Measurements from ENCODE around the gene WNK4.

Gene WNK4

DNA sequence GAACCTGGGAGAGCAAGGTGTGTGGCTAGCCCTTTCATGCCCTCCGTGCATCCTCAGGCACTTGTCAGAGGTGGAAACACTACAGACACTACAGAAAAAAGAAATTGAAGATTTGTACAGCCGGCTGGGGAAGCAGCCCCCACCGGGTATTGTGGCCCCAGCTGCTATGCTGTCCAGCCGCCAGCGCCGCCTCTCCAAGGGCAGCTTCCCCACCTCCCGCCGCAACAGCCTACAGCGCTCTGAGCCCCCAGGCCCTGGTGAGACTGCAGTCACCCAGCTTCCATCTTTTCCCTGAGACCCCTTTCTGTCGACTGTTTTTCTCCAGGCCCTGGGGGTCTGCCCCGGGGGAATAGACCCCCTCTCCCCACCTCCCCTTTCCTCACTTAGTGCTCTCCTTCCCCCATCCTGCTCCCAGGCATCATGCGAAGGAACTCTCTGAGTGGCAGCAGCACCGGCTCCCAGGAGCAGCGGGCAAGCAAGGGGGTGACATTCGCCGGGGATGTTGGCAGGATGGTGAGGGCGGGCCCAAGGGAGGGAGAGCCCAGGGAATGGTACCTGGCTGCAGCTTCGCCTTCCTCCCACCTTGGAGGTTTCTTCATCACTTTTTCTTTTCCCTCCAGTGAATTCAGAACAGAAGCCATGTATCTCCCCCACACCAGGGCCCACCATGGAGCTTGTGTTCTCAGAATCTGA lies 15.8 kb downstream of the WNK4 start:
- H3K36me3 ChIP-seq (ENCODE audit: control insufficient read depth in 4 of 4, insufficient read depth in 4 of 4, low read length in 3 of 4), result peaks cover 0 to 8% (median 4%) of the 10 kb centered on the region in 4 experiments
- no peaks in the 10 kb centered on the region for H3K9me3 ChIP-seq (ENCODE audit: control extremely low read depth in 1 of 5, control insufficient read depth in 4 of 5, insufficient read depth in 2 of 5, low read depth in 1 of 5, low read length in 4 of 5)
- no peaks in the 10 kb centered on the region for H3K27me3 ChIP-seq (replicated peaks in 2 of 5; ENCODE audit: control insufficient read depth in 4 of 5, insufficient read depth in 5 of 5, low read length in 4 of 5)
- DNase-seq, result no peak
- 100% methylated on average over 15 of the region's 18 CpGs for WGBS (ENCODE audit: insufficient coverage)
- CTCF ChIA-PET, result interaction anchor here (1.3 kb wide), 1 partner anchor 76 kb away, joined by 3 read pairs; no protein-coding TSS in a partner anchor
- POLR2A ChIA-PET, result no interaction called here
- H3K27ac ChIP-seq (ENCODE audit: insufficient read depth in 1 of 2, low read depth in 1 of 2, low read length in 2 of 2, poor library complexity in 1 of 2, severe bottlenecking in 2 of 2), result no peak overlapping the region
- H3K4me1 ChIP-seq (ENCODE audit: control extremely low read depth in 1 of 4, control insufficient read depth in 4 of 4, insufficient read depth in 4 of 4, low read length in 3 of 4), result peaks cover 6 to 25% (median 20%) of the 10 kb centered on the region in 4 experiments
- no peak overlapping the region for H3K4me3 ChIP-seq (ENCODE audit: control insufficient read depth in 1 of 7, extremely low read depth in 1 of 7, insufficient read depth in 4 of 7, low read depth in 2 of 7, low read length in 6 of 7)

DNA sequence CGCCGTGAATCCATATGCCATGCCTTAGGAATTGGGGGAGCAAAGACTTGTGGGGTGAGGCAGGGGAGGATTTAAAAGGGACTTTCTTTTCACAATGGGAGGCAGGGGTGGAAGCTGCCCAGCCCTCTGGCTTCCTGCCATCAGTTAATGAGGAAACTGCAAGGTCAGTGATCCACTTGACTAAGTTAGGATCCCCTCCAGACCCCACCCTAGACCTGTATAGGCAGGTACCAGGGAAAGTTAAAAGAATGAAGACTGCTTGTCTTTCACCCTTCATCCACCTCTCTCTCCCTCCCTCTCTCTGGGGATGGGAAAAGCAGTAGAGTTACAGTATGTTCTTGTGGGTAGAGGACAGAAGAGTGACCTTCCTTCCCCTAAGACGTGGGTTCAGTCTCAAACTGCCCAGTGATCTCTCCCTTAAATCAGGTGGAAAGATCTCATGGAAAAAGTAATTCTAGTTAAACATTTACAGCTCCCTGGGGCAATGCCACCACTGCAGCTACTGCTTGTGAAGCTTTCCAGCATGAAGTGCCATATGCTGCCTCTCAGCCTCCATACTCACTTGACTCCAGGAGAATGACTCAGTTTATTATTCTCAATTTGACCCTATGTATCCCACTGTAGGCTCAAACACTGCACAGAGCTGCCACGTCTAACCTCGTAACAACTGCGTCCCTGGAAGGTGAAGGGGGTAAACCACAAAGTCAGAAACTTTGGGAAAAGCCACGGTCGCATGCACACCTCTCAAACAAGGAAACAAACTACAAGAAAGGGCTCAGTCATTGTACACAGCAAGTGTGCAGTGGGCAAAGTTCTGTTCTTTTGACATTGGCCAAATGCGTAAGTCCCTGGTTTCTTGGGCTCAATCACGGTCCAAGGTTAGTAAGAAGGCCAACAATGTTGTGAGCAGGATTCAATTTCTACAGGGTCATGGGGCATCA lies 16.9 kb downstream of the WNK4 start:
- H3K36me3 ChIP-seq (ENCODE audit: control insufficient read depth in 4 of 4, insufficient read depth in 4 of 4, low read length in 3 of 4), result peaks cover 0 to 8% (median 4%) of the 10 kb centered on the region in 4 experiments
- CTCF ChIA-PET, result interaction anchor here (0.6 kb wide), 1 partner anchor 215 kb away, joined by 3 read pairs; no protein-coding TSS in a partner anchor
- H3K27ac ChIP-seq (ENCODE audit: insufficient read depth in 1 of 2, low read depth in 1 of 2, low read length in 2 of 2, poor library complexity in 1 of 2, severe bottlenecking in 2 of 2), result peak overlapping the region in 1 of 2 experiments; percentile 67
- no peaks in the 10 kb centered on the region for H3K9me3 ChIP-seq (ENCODE audit: control extremely low read depth in 1 of 5, control insufficient read depth in 4 of 5, insufficient read depth in 2 of 5, low read depth in 1 of 5, low read length in 4 of 5)
- H3K4me3 ChIP-seq (ENCODE audit: control insufficient read depth in 1 of 7, extremely low read depth in 1 of 7, insufficient read depth in 4 of 7, low read depth in 2 of 7, low read length in 6 of 7), result peak overlapping the region; percentile 86 to 100 (median 93)
- H3K27me3 ChIP-seq (replicated peaks in 2 of 5; ENCODE audit: control insufficient read depth in 4 of 5, insufficient read depth in 5 of 5, low read length in 4 of 5), result no peaks in the 10 kb centered on the region
- WGBS (ENCODE audit: insufficient coverage), result 95% methylated on average over 9 of the region's 10 CpGs
- peaks cover 6 to 25% (median 20%) of the 10 kb centered on the region in 4 experiments for H3K4me1 ChIP-seq (ENCODE audit: control extremely low read depth in 1 of 4, control insufficient read depth in 4 of 4, insufficient read depth in 4 of 4, low read length in 3 of 4)
- POLR2A ChIA-PET, result no interaction called here
- DNase-seq, result no peak

DNA sequence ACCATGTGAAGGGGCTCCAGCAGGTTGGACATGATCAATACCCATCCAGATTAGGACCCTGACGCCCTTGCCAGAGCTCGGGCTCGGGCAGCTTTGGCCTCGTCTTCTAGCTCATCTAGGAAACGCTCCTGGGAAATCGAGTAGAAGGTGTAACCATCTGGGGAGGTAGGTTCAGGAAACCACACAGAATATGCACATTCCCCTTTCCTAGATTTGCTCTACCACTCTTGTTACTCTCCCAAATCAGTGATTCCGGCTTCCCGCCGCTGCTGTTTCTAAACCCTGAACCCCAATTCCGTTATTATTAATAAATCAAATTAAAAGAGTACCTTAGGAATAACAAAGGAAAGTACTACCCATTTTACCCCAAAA lies 17.6 kb downstream of the WNK4 start:
- H3K27me3 ChIP-seq (replicated peaks in 2 of 5; ENCODE audit: control insufficient read depth in 4 of 5, insufficient read depth in 5 of 5, low read length in 4 of 5), result no peaks in the 10 kb centered on the region
- peaks cover 6 to 25% (median 20%) of the 10 kb centered on the region in 4 experiments for H3K4me1 ChIP-seq (ENCODE audit: control extremely low read depth in 1 of 4, control insufficient read depth in 4 of 4, insufficient read depth in 4 of 4, low read length in 3 of 4)
- peak overlapping the region in 1 of 2 experiments; percentile 67 for H3K27ac ChIP-seq (ENCODE audit: insufficient read depth in 1 of 2, low read depth in 1 of 2, low read length in 2 of 2, poor library complexity in 1 of 2, severe bottlenecking in 2 of 2)
- WGBS (ENCODE audit: insufficient coverage), result 60% methylated on average over 2 of the region's 10 CpGs
- peak overlapping the region; percentile 86 to 100 (median 93) for H3K4me3 ChIP-seq (ENCODE audit: control insufficient read depth in 1 of 7, extremely low read depth in 1 of 7, insufficient read depth in 4 of 7, low read depth in 2 of 7, low read length in 6 of 7)
- DNase-seq, result no peak
- no peaks in the 10 kb centered on the region for H3K9me3 ChIP-seq (ENCODE audit: control extremely low read depth in 1 of 5, control insufficient read depth in 4 of 5, insufficient read depth in 2 of 5, low read depth in 1 of 5, low read length in 4 of 5)
- POLR2A ChIA-PET, result interaction anchor here (0.5 kb wide), 1 partner anchor 215 kb away, joined by 4 read pairs; no protein-coding TSS in a partner anchor
- H3K36me3 ChIP-seq (ENCODE audit: control insufficient read depth in 4 of 4, insufficient read depth in 4 of 4, low read length in 3 of 4), result peaks cover 0 to 8% (median 4%) of the 10 kb centered on the region in 4 experiments
- CTCF ChIA-PET, result interaction anchor here (0.7 to 1.2 kb wide), 3 partner anchors 11 to 26 kb away, joined by 3 read pairs; partner anchors contain the start of gene BECN1

DNA sequence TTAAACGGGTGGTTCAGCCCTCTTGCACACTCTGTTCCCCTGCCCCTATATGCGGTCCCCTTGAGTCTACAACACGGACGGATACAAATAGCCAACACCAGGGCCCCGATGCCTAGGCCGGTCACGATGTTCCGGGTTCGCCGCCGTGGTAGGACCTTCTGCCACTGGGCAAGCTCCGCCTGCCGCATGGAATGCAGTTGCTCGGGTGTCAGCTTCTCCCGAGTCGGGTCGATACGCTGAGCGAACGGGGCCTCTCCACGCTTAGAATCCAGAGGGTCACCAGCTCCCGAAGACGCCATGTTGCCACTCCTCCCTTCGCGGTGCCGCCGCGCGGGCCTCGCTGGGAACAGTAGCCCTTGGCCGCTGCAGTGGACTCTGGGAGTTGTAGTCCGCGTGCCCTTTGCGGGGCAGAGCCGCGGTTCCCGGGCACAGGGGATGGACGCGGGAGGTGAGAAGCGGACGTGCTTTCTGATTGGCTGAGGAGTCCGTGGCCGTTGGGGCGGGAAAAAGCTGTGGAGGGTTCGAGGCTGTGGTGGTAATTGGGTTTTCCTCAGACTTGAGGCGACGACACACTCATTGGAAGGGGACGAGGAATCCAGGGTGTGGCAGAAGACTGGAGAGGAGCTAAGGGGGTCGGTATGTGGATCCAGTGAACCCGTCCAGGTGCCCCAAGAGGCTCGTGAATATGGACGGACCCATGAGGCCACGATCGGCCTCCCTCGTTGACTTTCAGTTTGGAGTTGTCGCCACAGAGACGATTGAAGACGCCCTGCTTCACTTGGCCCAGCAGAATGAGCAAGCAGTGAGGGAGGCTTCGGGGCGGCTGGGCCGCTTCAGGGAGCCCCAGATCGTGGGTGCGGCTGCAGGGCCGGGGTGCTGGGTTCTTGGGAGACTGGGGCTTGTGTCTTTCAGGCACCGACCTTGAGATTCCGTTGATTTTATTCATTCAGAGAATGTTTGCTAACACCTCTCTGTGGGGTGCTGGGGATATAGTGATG lies 18.3 kb downstream of the WNK4 start, which contains the start of the genes CNTD1 and COA3:
Gene CNTD1, plus strand, starts transcription at position 479 of the 998 bp plus-strand sequence. Its CDS starts 207 bp downstream, at position 686.
Gene COA3, minus strand, starts transcription at position 322 of the 998 bp plus-strand sequence. Its CDS starts 23 bp downstream, at position 299.
- CTCF ChIA-PET, result interaction anchor here (0.7 to 1.2 kb wide), 3 partner anchors 12 to 25 kb away, joined by 3 read pairs; partner anchors contain the start of gene BECN1
- Histone ChIP-seq H3K27ac (ENCODE audit: insufficient read depth in 1 of 2, low read depth in 1 of 2, low read length in 2 of 2, poor library complexity in 1 of 2, severe bottlenecking in 2 of 2) (peak within 1 kb of the TSS in 1 of 2 experiments; percentile 67), H3K4me3 (ENCODE audit: control insufficient read depth in 1 of 7, extremely low read depth in 1 of 7, insufficient read depth in 4 of 7, low read depth in 2 of 7, low read length in 6 of 7) (peak within 1 kb of the TSS; percentile 86 to 100 (median 93)), H3K4me1 (ENCODE audit: control extremely low read depth in 1 of 4, control insufficient read depth in 4 of 4, insufficient read depth in 4 of 4, low read length in 3 of 4) (peaks cover 6 to 25% (median 20%) of the 10 kb centered on the region in 4 experiments), H3K36me3 (ENCODE audit: control insufficient read depth in 4 of 4, insufficient read depth in 4 of 4, low read length in 3 of 4) (peaks cover 0 to 8% (median 4%) of the 10 kb centered on the region in 4 experiments), H3K9me3 (ENCODE audit: control extremely low read depth in 1 of 5, control insufficient read depth in 4 of 5, insufficient read depth in 2 of 5, low read depth in 1 of 5, low read length in 4 of 5) (no peaks in the 10 kb centered on the region), H3K27me3 (replicated peaks in 2 of 5; ENCODE audit: control insufficient read depth in 4 of 5, insufficient read depth in 5 of 5, low read length in 4 of 5) (no peaks in the 10 kb centered on the region)
- POLR2A ChIA-PET, result interaction anchor here (0.5 kb wide), 1 partner anchor 216 kb away, joined by 4 read pairs; no protein-coding TSS in a partner anchor
- DNase-seq, result peak; percentile 71 to 77 (median 72)
- 26% methylated on average over 62 of the region's 66 CpGs for WGBS (ENCODE audit: insufficient coverage)

DNA sequence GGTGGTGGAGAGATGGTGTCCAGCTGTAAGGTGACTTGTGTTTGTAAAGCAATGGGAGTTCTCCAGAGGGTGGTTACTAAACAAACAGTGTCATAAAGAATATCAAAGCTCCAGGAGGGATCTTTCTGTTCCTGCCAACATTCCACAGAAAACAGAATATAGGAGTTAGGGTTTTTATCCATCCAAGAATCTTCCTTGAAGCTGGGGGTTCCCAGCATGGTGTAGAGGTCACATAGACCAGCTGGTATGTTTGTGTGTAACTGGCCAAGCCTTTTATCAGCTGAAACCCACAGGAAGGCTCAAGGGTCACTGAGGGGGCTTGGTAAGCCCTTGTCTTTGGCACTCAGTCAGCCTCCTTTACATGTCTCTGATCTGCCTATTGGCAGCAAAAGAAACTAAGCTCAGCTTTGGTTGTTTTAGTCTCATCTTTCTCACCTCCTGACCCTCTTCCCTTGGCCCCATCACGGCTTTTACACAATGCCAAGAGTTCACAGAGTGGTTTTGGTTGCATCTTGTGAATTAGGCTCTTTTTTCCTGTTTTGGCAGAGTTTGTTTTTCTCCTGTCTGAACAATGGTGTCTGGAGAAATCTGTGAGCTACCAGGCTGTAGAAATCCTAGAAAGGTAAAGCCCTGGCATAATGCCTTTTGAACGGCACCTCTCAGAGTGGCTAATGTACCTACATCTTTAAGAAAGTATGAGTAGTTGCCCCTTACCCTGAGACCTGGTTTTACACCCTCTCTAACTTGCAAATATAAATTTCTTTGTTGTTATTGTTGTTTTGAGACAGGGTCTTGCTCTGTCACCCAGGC lies 22.9 kb downstream of the WNK4 start:
- no peak for DNase-seq
- Histone ChIP-seq H3K4me1 (ENCODE audit: control extremely low read depth in 1 of 4, control insufficient read depth in 4 of 4, insufficient read depth in 4 of 4, low read length in 3 of 4) (peaks cover 0 to 6% (median 2%) of the 10 kb centered on the region in 4 experiments), H3K9me3 (ENCODE audit: control extremely low read depth in 1 of 5, control insufficient read depth in 4 of 5, insufficient read depth in 2 of 5, low read depth in 1 of 5, low read length in 4 of 5) (no peaks in the 10 kb centered on the region), H3K4me3 (ENCODE audit: control insufficient read depth in 1 of 7, extremely low read depth in 1 of 7, insufficient read depth in 4 of 7, low read depth in 2 of 7, low read length in 6 of 7) (no peak overlapping the region), H3K36me3 (ENCODE audit: control insufficient read depth in 4 of 4, insufficient read depth in 4 of 4, low read length in 3 of 4) (no peaks in the 10 kb centered on the region), H3K27ac (ENCODE audit: insufficient read depth in 1 of 2, low read depth in 1 of 2, low read length in 2 of 2, poor library complexity in 1 of 2, severe bottlenecking in 2 of 2) (no peak overlapping the region), H3K27me3 (replicated peaks in 2 of 5; ENCODE audit: control insufficient read depth in 4 of 5, insufficient read depth in 5 of 5, low read length in 4 of 5) (no peaks in the 10 kb centered on the region)
- ChIA-PET CTCF (interaction anchor here (1.2 to 1.6 kb wide), 3 partner anchors 12 to 16 kb away, joined by 3 to 5 read pairs (median 3); no protein-coding TSS in a partner anchor), POLR2A (interaction anchor here (0.6 to 1.0 kb wide), 3 partner anchors 8 to 1284 kb away, joined by 3 to 5 read pairs (median 3); no protein-coding TSS in a partner anchor)
- WGBS (ENCODE audit: insufficient coverage), result no CpG with 5 or more reads among the region's 2 CpGs
